Ureter (tissue), 1 donor: ENCODE data around the gene TPX2. TPM values are rescaled to one million over a fixed set of nuclear protein-coding genes. Genes with fewer than 3 reads are reported as not detected.

Source experiments
- DNase-seq: peaks from one replicate; pipeline ENCODE4 v3.0.0-alpha.2; 2020; ENCODE audit warnings: low spot score
- total RNA-seq: library from RNA; stranded (reverse); gene quantifications from one replicate; pipeline ENCODE4 v1.2.4, GENCODE V29; 2023
- donor health status: DM: yes; HTN: yes; CAD: no.

TPX2 gene
- total RNA-seq, 1 donor from 2014 or later = 0.81 TPM

GRCh38 chr20:31759836-31760518 is 20.9 kb downstream of the TPX2 start:
- no peak for DNase-seq

GRCh38 chr20:31760519-31761240 is 21.6 kb downstream of the TPX2 start:
- no peak for DNase-seq

GRCh38 chr20:31764641-31765305 is 25.7 kb downstream of the TPX2 start:
- no peak for DNase-seq

GRCh38 chr20:31767805-31768204 is 28.7 kb downstream of the TPX2 start:
- no peak for DNase-seq

GRCh38 chr20:31769681-31770080 is 30.6 kb downstream of the TPX2 start:
- no peak for DNase-seq

- DNase-seq = no peak
Observed at GRCh38 chr20:31770243-31770642, 31.2 kb downstream of the TPX2 start.

GRCh38 chr20:31774408-31774807 is 35.3 kb downstream of the TPX2 start:
- no peak for DNase-seq

- no peak for DNase-seq
Observed at GRCh38 chr20:31780839-31781238, 41.7 kb downstream of the TPX2 start.

- no peak for DNase-seq
Observed at GRCh38 chr20:31781945-31782344, 42.9 kb downstream of the TPX2 start.

- no peak for DNase-seq
Observed at GRCh38 chr20:31784354-31785044, 45.4 kb downstream of the TPX2 start.

GRCh38 chr20:31785089-31785488 is 46.0 kb downstream of the TPX2 start:
- DNase-seq = no peak

GRCh38 chr20:31788578-31788977 is 49.5 kb downstream of the TPX2 start:
- no peak for DNase-seq

GRCh38 chr20:31790401-31790800 is 51.3 kb downstream of the TPX2 start:
- DNase-seq = no peak

GRCh38 chr20:31797364-31797763 is 58.3 kb downstream of the TPX2 start:
- DNase-seq = no peak

- no peak for DNase-seq
Observed at GRCh38 chr20:31801508-31801907, 62.4 kb downstream of the TPX2 start.

- DNase-seq = no peak
Observed at GRCh38 chr20:31803552-31804291, 64.6 kb downstream of the TPX2 start.

- DNase-seq = no peak
Observed at GRCh38 chr20:31806564-31807355, 67.7 kb downstream of the TPX2 start.

- no peak for DNase-seq
Observed at GRCh38 chr20:31808481-31808880, 69.4 kb downstream of the TPX2 start.

GRCh38 chr20:31809661-31810060 is 70.6 kb downstream of the TPX2 start:
- DNase-seq = no peak

GRCh38 chr20:31811198-31811597 is 72.1 kb downstream of the TPX2 start:
- DNase-seq = no peak
